Hepatocyte (in vitro differentiated cells): ENCODE results near the gene CCDC157. TPM values are rescaled to one million over a fixed set of nuclear protein-coding genes. Genes with fewer than 3 reads are reported as not detected.
A peak's percentile ranks its signal among the peaks of the same experiment; 100 is the strongest.

Experiments
- DNase-seq: peaks from one replicate; pipeline ENCODE4 v3.0.0-alpha.2; 2016; ENCODE audit warnings: low spot score
- H2AFZ ChIP-seq: fragments of 200-600 bp; sonication (generic); 2 replicates; pipeline ENCODE4 v1.6.0; 2016; ENCODE audit warnings: antibody characterized with exemption, mild to moderate bottlenecking
- H3K27ac ChIP-seq: fragments of 200-600 bp; sonication (generic); 2 replicates; pipeline ENCODE4 v1.5.1; 2016; ENCODE audit warnings: mild to moderate bottlenecking
- H3K27me3 ChIP-seq: fragments of 200-600 bp; sonication (generic); 2 replicates; pipeline ENCODE4 v1.6.1; 2016
- H3K36me3 ChIP-seq: fragments of 200-600 bp; sonication (generic); replicated peaks from 2 replicates; pipeline ENCODE4 v1.5.1; 2016; ENCODE audit warnings: low read depth; ENCODE audit not compliant: insufficient read depth
- H3K4me1 ChIP-seq: fragments of 200-600 bp; sonication (generic); 2 replicates; pipeline ENCODE4 v1.5.1; 2016; ENCODE audit warnings: mild to moderate bottlenecking, moderate library complexity; ENCODE audit not compliant: insufficient read depth
- H3K4me2 ChIP-seq: fragments of 200-600 bp; sonication (generic); 2 replicates; pipeline ENCODE4 v1.6.0; 2016
- H3K4me3 ChIP-seq: fragments of 200-600 bp; sonication (generic); 2 replicates; pipeline ENCODE4 v1.5.1; 2016; ENCODE audit warnings: mild to moderate bottlenecking
- H3K79me2 ChIP-seq: fragments of 200-600 bp; sonication (generic); 2 replicates; pipeline ENCODE4 v1.6.0; 2017; ENCODE audit warnings: mild to moderate bottlenecking
- H3K9me2 ChIP-seq: fragments of 200-600 bp; sonication (generic); replicated peaks from 2 replicates; pipeline ENCODE4 v1.6.0; 2017; ENCODE audit warnings: mild to moderate bottlenecking; ENCODE audit not compliant: insufficient read depth
- H3K9me3 ChIP-seq: fragments of 200-600 bp; sonication (generic); 2 replicates; pipeline ENCODE4 v1.5.1; 2016; ENCODE audit warnings: low read depth, mild to moderate bottlenecking
- H4K20me1 ChIP-seq: fragments of 200-600 bp; sonication (generic); 2 replicates; pipeline ENCODE4 v1.6.0; 2016; ENCODE audit warnings: mild to moderate bottlenecking; ENCODE audit not compliant: insufficient read depth, poor library complexity, severe bottlenecking
- CTCF ChIP-seq: fragments of 200-600 bp; sonication (generic); IDR thresholded peaks from 2 replicates; pipeline ENCODE4 v1.5.1; 2016; ENCODE audit warnings: antibody characterized with exemption, mild to moderate bottlenecking; ENCODE audit not compliant: poor library complexity
- EZH2 ChIP-seq: fragments of 200-600 bp; sonication (generic); IDR thresholded peaks from 2 replicates; pipeline ENCODE4 v1.6.1; 2016; ENCODE audit warnings: antibody characterized with exemption, mild to moderate bottlenecking, borderline replicate concordance
- EZH2phosphoT487 ChIP-seq: fragments of 200-600 bp; sonication (generic); IDR thresholded peaks from one replicate; pipeline ENCODE4 v1.6.1; 2018; ENCODE audit warnings: antibody characterized with exemption, mild to moderate bottlenecking, low read depth, moderate library complexity; ENCODE audit not compliant: unreplicated experiment, severe bottlenecking
- WGBS: methylation state at CpG from one replicate; pipeline ENCODE4 v1.1.6; 2016; ENCODE audit warnings: low lambda C conversion rate; ENCODE audit errors: missing lambda C conversion rate; 5-methylcytosine and 5-hydroxymethylcytosine counted together
- polyA plus RNA-seq: library from polyadenylated mRNA; unstranded; fragments of >200 nt; fragmentation: Nextera tagmentation; extraction: Ambion mirVana; gene quantifications from 2 replicates; pipeline ENCODE4 v1.2.1, GENCODE V29; 2016
- total RNA-seq: library from RNA; depleted of rRNA; stranded (reverse); fragments of >200 nt; gene quantifications from 2 replicates; pipeline ENCODE4 v1.2.3, GENCODE V29; 2014

Gene CCDC157
- total and polyA plus RNA-seq, 2 experiments from 2014 or later = 4.1 to 5.4 TPM

DNA sequence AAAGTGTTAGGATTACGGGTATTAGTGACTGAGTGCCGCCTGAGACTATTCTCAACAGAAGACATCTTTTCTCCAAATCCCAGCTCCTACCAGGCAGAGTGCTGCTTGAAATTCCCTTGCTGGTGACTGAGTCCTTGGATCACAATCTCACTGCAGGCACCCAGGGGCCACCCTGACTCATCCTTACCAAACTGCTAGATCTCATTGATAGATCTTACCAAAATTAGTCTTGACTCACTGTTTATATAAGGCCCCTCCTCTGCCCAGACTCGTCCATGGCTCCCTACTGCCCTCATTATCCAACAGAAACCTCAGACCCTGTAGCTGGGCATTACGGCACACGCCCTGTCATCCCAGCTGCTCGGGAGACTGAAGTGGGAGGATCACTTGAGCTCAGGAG lies 44.8 kb upstream of the CCDC157 start:
- H3K4me3 ChIP-seq = no peak overlapping the region
- no peaks in the 10 kb centered on the region for H3K9me3 ChIP-seq
- H3K36me3 ChIP-seq = no peaks in the 10 kb centered on the region
- H4K20me1 ChIP-seq = peaks cover 25% of the 10 kb centered on the region
- H3K4me1 ChIP-seq = peaks cover 36% of the 10 kb centered on the region
- no peaks in the 10 kb centered on the region for H3K27me3 ChIP-seq
- H2AFZ ChIP-seq = no peak overlapping the region
- DNase-seq = no peak
- no peaks in the 10 kb centered on the region for H3K9me2 ChIP-seq
- 70% methylated on average over 6 of the region's 6 CpGs for WGBS
- no peak overlapping the region for H3K4me2 ChIP-seq
- peaks cover 88% of the 10 kb centered on the region for H3K79me2 ChIP-seq
- TF ChIP-seq EZH2phosphoT487 (no peak), EZH2 (no peak), CTCF (no peak)
- peak overlapping the region; percentile 77 for H3K27ac ChIP-seq

DNA sequence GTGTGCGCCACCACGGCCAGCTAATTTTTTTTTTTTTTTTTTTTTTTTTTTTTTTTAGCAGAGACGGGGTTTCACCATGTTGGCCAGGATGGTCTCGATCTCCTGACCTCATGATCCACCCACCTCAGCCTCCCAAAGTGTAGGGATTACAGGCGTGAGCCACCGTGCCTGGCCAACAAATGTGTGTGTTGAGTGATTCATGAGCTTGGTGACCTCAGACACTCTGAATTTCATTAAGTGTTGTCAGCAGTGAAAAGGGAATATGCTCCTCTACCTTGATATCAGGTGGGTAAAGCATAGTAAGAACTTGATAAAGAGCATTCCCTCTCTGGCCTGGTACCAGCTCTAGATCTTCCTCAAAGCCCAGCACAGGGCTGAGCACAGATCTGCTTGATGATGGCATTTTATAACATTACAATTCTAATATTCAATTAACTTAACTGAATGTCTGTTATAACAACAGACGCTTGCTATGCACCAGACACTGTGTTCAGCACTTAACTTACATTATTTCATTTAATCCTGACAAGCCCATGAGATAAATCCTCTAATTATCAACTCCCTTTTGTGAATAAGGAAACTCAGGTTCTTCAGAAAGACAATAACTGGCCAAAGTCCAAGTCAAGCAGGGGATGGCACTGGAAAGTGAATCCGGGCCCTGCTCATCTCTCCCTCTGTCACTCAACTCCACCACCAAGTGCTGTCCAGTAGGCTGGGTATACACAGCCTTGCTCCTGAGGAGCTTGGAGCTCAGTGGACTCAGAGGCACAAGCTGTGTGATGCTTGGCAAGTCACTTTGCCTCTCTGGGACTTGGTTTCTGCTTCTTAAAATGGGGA lies 43.1 kb upstream of the CCDC157 start:
- Histone ChIP-seq H3K4me2 (no peak overlapping the region), H3K9me3 (no peaks in the 10 kb centered on the region), H3K27ac (peak overlapping the region; percentile 41), H3K27me3 (no peaks in the 10 kb centered on the region), H3K9me2 (no peaks in the 10 kb centered on the region), H3K79me2 (peaks cover 88% of the 10 kb centered on the region), H3K4me1 (peaks cover 40% of the 10 kb centered on the region), H4K20me1 (peaks cover 33% of the 10 kb centered on the region), H2AFZ (no peak overlapping the region), H3K4me3 (no peak overlapping the region), H3K36me3 (no peaks in the 10 kb centered on the region)
- WGBS = 86% methylated on average over 5 of the region's 8 CpGs
- no peak for DNase-seq
- TF ChIP-seq CTCF (no peak), EZH2 (no peak), EZH2phosphoT487 (no peak)

DNA sequence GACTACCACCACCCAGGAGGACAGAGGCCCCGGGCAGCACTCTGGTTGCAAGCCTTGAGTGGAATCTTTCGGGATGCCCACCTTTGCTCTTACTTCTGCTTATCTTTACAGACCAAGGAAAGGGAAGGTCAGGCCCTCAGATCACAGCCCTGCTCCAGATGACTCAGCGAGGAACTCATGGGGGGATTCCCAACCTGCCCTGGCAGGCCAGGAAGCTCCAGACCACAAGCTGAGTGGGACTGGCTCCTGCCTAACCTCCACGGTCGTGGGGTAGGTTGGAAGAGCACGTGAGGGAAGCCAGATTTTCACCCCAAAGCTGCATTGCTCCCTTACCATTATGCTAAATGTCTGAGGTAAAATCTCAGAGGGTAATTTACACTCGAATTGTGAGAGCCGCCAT lies 41.9 kb upstream of the CCDC157 start:
- peaks cover 88% of the 10 kb centered on the region for H3K79me2 ChIP-seq
- H3K27ac ChIP-seq = peak overlapping the region; percentile 14
- no peak for DNase-seq
- no peak overlapping the region for H2AFZ ChIP-seq
- no peak overlapping the region for H3K4me3 ChIP-seq
- H3K9me3 ChIP-seq = no peaks in the 10 kb centered on the region
- H4K20me1 ChIP-seq = peaks cover 41% of the 10 kb centered on the region
- H3K36me3 ChIP-seq = no peaks in the 10 kb centered on the region
- H3K9me2 ChIP-seq = no peaks in the 10 kb centered on the region
- TF ChIP-seq EZH2 (no peak), CTCF (no peak), EZH2phosphoT487 (no peak)
- peaks cover 35% of the 10 kb centered on the region for H3K4me1 ChIP-seq
- whole genome bisulfite sequencing = 74% methylated on average over 8 of the region's 8 CpGs
- H3K4me2 ChIP-seq = no peak overlapping the region
- no peaks in the 10 kb centered on the region for H3K27me3 ChIP-seq
